Fibroblast of upper back skin (primary cell): Measurements from ENCODE around the gene TNS1.

Experiments used
- DNase-seq: peaks from one replicate; pipeline ENCODE4 v3.0.0-alpha.2; 2013

Gene TNS1

GRCh38 chr2:217954971-217955740, 47.6 kb downstream of the TNS1 start:
- DNase-seq = no peak

GRCh38 chr2:217954469-217954868, 48.3 kb downstream of the TNS1 start:
- DNase-seq = no peak

GRCh38 chr2:217954051-217954450, 48.7 kb downstream of the TNS1 start:
- DNase-seq = no peak

GRCh38 chr2:217953531-217953932, 49.3 kb downstream of the TNS1 start:
- DNase-seq = no peak

- DNase-seq = no peak
Measured at GRCh38 chr2:217953011-217953481, 49.7 kb downstream of the TNS1 start.

GRCh38 chr2:217952409-217952808, 50.4 kb downstream of the TNS1 start:
- no peak for DNase-seq

GRCh38 chr2:217951521-217952247, 51.1 kb downstream of the TNS1 start:
- DNase-seq = no peak

GRCh38 chr2:217951091-217951490, 51.7 kb downstream of the TNS1 start:
- peak; percentile 51 for DNase-seq

- DNase-seq = no peak
Measured at GRCh38 chr2:217950401-217950871, 52.4 kb downstream of the TNS1 start.

- DNase-seq = no peak
Measured at GRCh38 chr2:217949447-217949846, 53.3 kb downstream of the TNS1 start.

GRCh38 chr2:217948897-217949296, 53.9 kb downstream of the TNS1 start:
- DNase-seq = no peak

- DNase-seq = no peak
Measured at GRCh38 chr2:217948351-217948791, 54.4 kb downstream of the TNS1 start.

GRCh38 chr2:217947383-217948350, 55.1 kb downstream of the TNS1 start:
- DNase-seq = no peak

GRCh38 chr2:217946051-217946450, 56.7 kb downstream of the TNS1 start:
- DNase-seq = no peak

- DNase-seq = no peak
Measured at GRCh38 chr2:217945530-217945929, 57.3 kb downstream of the TNS1 start.

- DNase-seq = no peak
Measured at GRCh38 chr2:217944923-217945322, 57.9 kb downstream of the TNS1 start.

GRCh38 chr2:217944366-217944765, 58.4 kb downstream of the TNS1 start:
- no peak for DNase-seq

- peak; percentile 73 for DNase-seq
Measured at GRCh38 chr2:217943446-217944321, 59.1 kb downstream of the TNS1 start.

GRCh38 chr2:217942731-217943335, 60.0 kb downstream of the TNS1 start:
- no peak for DNase-seq

GRCh38 chr2:217941886-217942728, 60.7 kb downstream of the TNS1 start:
- no peak for DNase-seq
